ENCODE results near the gene ZNF280C.

DNA sequence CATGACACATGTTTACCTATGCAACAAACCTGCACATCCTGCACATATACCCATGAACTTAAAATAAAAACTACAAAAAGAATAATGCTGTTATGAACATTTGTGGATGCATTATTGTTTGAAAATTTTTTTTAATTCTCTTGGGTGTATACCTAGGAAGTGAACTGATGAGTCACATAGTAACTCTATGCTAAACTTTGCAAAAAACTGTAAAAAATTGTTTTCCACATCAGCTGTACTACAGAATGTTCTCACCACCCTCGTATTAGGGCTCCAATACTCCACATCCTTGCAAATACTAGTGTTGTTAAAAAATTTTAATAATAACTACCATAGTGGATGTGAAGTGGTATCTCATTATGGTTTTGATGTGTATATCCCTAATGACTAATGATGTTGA lies 33.3 kb upstream of the ZNF280C start:
- TF ChIP-seq, protein P1, sequence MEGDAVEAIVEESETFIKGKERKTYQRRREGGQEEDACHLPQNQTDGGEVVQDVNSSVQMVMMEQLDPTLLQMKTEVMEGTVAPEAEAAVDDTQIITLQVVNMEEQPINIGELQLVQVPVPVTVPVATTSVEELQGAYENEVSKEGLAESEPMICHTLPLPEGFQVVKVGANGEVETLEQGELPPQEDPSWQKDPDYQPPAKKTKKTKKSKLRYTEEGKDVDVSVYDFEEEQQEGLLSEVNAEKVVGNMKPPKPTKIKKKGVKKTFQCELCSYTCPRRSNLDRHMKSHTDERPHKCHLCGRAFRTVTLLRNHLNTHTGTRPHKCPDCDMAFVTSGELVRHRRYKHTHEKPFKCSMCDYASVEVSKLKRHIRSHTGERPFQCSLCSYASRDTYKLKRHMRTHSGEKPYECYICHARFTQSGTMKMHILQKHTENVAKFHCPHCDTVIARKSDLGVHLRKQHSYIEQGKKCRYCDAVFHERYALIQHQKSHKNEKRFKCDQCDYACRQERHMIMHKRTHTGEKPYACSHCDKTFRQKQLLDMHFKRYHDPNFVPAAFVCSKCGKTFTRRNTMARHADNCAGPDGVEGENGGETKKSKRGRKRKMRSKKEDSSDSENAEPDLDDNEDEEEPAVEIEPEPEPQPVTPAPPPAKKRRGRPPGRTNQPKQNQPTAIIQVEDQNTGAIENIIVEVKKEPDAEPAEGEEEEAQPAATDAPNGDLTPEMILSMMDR (IDR thresholded peaks at IDR 0.05), result no peak
- no peak for TF ChIP-seq POLR2A (IDR thresholded peaks at IDR 0.05)
- no peak for TF ChIP-seq EP300 (IDR thresholded peaks at IDR 0.05)

Data from ovary (tissue), 3 donors.